K562 (cell line): ENCODE data around the gene VTN.

Experiments
- ARNT ChIP-seq, 2 experiments: fragments of 450-650 bp; IDR thresholded peaks; 2 replicates each; pipeline ENCODE4 v1.6.1; 2016; ENCODE audit warnings: mild to moderate bottlenecking in 1 of 2
- CHD2 ChIP-seq: IDR thresholded peaks from 2 replicates; pipeline ENCODE4 v1.6.1; 2011; ENCODE audit warnings: low read depth, low read length
- NR3C1 ChIP-seq: sonication (generic); formaldehyde crosslinking; IDR thresholded peaks from 2 replicates; pipeline ENCODE4 v1.8.1; 2022; ENCODE audit warnings: missing genetic modification reagents
- ZBTB7A ChIP-seq: IDR thresholded peaks from 2 replicates; pipeline ENCODE4 v1.6.1; 2011; ENCODE audit warnings: low read depth, mild to moderate bottlenecking, low read length, moderate library complexity, borderline replicate concordance; ENCODE audit not compliant: control insufficient read depth
- TF ChIP-seq, protein P1 (sequence below), 3 experiments: IDR thresholded peaks in 2 of 3; conservative IDR thresholded peaks in 1 of 3; 2 replicates each; pipeline ENCODE4 v1.5.1; 2011 to 2012; ENCODE audit warnings: low read length in 3 of 3, mild to moderate bottlenecking in 3 of 3, control low read depth in 2 of 3, improper control_type of control experiment in 1 of 3, inconsistent platforms in 1 of 3, low read depth in 1 of 3, mixed read lengths in 1 of 3, moderate library complexity in 1 of 3; ENCODE audit not compliant: insufficient read depth in 2 of 3
- TF ChIP-seq, protein P2 (sequence below): fragments of 250-450 bp; sonication (Bioruptor Pico); IDR thresholded peaks from 2 replicates; pipeline ENCODE4 v1.8.0; 2022; ENCODE audit warnings: inconsistent platforms

DNA sequence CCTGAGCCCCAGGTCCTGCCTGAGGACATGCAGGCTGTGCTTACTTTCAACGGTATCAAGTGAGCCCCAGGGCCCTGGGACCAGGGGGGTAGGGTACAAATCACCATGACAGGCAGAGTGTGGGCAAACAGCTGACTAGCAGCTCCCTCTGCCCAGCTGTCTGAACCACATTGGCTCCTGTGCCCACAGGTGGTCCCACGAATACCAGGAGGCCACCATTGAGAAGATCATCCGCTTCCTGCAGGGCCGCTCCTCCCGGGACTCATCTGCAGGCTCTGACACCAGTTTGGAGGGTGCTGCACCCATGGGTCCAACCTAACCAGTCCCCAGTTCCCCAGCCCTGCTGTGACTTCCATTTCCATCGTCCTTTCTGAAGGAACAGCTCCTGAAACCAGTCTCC is 25.9 kb upstream of the VTN start:
- TF ChIP-seq ARNT (IDR thresholded peaks at IDR 0.05): no peak
- TF ChIP-seq, protein P1, sequence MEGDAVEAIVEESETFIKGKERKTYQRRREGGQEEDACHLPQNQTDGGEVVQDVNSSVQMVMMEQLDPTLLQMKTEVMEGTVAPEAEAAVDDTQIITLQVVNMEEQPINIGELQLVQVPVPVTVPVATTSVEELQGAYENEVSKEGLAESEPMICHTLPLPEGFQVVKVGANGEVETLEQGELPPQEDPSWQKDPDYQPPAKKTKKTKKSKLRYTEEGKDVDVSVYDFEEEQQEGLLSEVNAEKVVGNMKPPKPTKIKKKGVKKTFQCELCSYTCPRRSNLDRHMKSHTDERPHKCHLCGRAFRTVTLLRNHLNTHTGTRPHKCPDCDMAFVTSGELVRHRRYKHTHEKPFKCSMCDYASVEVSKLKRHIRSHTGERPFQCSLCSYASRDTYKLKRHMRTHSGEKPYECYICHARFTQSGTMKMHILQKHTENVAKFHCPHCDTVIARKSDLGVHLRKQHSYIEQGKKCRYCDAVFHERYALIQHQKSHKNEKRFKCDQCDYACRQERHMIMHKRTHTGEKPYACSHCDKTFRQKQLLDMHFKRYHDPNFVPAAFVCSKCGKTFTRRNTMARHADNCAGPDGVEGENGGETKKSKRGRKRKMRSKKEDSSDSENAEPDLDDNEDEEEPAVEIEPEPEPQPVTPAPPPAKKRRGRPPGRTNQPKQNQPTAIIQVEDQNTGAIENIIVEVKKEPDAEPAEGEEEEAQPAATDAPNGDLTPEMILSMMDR (IDR thresholded peaks at IDR 0.05 in 2 of 3, conservative IDR thresholded peaks at IDR 0.05 in 1 of 3; ENCODE audit: insufficient read depth in 2 of 3, low read depth in 1 of 3, low read length in 3 of 3): no peak
- TF ChIP-seq, protein P2, sequence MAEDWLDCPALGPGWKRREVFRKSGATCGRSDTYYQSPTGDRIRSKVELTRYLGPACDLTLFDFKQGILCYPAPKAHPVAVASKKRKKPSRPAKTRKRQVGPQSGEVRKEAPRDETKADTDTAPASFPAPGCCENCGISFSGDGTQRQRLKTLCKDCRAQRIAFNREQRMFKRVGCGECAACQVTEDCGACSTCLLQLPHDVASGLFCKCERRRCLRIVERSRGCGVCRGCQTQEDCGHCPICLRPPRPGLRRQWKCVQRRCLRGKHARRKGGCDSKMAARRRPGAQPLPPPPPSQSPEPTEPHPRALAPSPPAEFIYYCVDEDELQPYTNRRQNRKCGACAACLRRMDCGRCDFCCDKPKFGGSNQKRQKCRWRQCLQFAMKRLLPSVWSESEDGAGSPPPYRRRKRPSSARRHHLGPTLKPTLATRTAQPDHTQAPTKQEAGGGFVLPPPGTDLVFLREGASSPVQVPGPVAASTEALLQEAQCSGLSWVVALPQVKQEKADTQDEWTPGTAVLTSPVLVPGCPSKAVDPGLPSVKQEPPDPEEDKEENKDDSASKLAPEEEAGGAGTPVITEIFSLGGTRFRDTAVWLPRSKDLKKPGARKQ (CRISPR knock-in tag): no peak
- TF ChIP-seq NR3C1: no peak
- TF ChIP-seq CHD2: no peak
- TF ChIP-seq ZBTB7A: no peak
